K562 (cell line): ENCODE data around the gene SEC22B. TPM values are rescaled to one million over a fixed set of nuclear protein-coding genes. Genes with fewer than 3 reads are reported as not detected.
"Not testable (repeated sequence)": the region's sequence is repeated elsewhere in the genome, so short reads cannot be mapped to it uniquely, and the experiment has no call there.

Source experiments
- ATAC-seq: fragments of 200-7000 bp; cut with Tn5 transposase; 3 replicates; pipeline ENCODE4 v1.9.1; 2020; ENCODE audit warnings: moderate library complexity
- BruUV-seq: library from RNA; stranded (reverse); fragments of 400-500 nt; replicated peaks from 2 replicates; lab custom pipeline; 2021; lab: Mats Ljungman, UMichigan
- CTCF ChIA-PET: fragments of 300-600 bp; formaldehyde crosslinking; extraction: SDS; loops from one replicate; lab custom pipeline; 2021; ENCODE audit warnings: low intra/inter-chr PET ratio; lab: Yijun Ruan, JAX
- POLR2A ChIA-PET: fragments of 300-600, 350-650 bp; sonication (Branson Sonifier 250); formaldehyde crosslinking; extraction: SDS; loops from one replicate; lab custom pipeline; 2021; ENCODE audit warnings: antibody characterized with exemption, inconsistent platforms; lab: Yijun Ruan, JAX
- DNase-seq, 4 experiments: peaks; one replicate each; pipeline versions ENCODE4 v3.0.0 to v3.0.0-alpha.2; 2011 to 2018; ENCODE audit warnings: low spot score in 3 of 4, mixed read lengths in 3 of 4; ENCODE audit errors: extremely low read depth in 1 of 4
- FAIRE-seq: peaks from 2 replicates; lab custom pipeline; 2011; peaks lifted over from hg19 to GRCh38; lab: Jason Lieb, UNC
- H2AFZ ChIP-seq: 2 replicates; pipeline ENCODE4 v1.6.0; 2011; ENCODE audit warnings: low read depth, low read length, control low read depth, inconsistent platforms
- H3K27ac ChIP-seq: fragments of 200-600 bp; 3 replicates; pipeline ENCODE4 v1.8.0; 2011; ENCODE audit warnings: low read depth, mild to moderate bottlenecking, control low read depth, inconsistent platforms, low read length, moderate library complexity, mixed read lengths; ENCODE audit errors: extremely low read depth
- H3K27me3 ChIP-seq, 2 experiments: fragments of 300-600 bp in 1 of 2; 2 replicates in 1 of 2; 3 replicates in 1 of 2; pipeline versions ENCODE4 v1.6.0 to v1.8.0; 2011; ENCODE audit warnings: inconsistent platforms in 2 of 2, low read length in 2 of 2, mild to moderate bottlenecking in 1 of 2, mixed read lengths in 1 of 2, moderate library complexity in 1 of 2; ENCODE audit not compliant: control insufficient read depth in 2 of 2, insufficient read depth in 2 of 2
- H3K36me3 ChIP-seq: fragments of 300-600 bp; 3 replicates; pipeline ENCODE4 v1.8.0; 2011; ENCODE audit warnings: mild to moderate bottlenecking, low read length, inconsistent platforms; ENCODE audit not compliant: control insufficient read depth, insufficient read depth
- H3K4me1 ChIP-seq, 2 experiments: fragments of 200-600 bp in 1 of 2; replicated peaks in 1 of 2; 2 replicates in 1 of 2; 3 replicates in 1 of 2; pipeline versions ENCODE4 v1.5.1 to v1.8.0; 2011; ENCODE audit warnings: inconsistent platforms in 2 of 2, low read length in 2 of 2, mild to moderate bottlenecking in 1 of 2, mixed read lengths in 1 of 2, moderate library complexity in 1 of 2; ENCODE audit not compliant: control insufficient read depth in 2 of 2, insufficient read depth in 2 of 2
- H3K4me2 ChIP-seq: 2 replicates; pipeline ENCODE4 v1.6.1; 2011; ENCODE audit warnings: low read length, control low read depth, inconsistent platforms, mixed read lengths; ENCODE audit not compliant: insufficient read depth
- H3K4me3 ChIP-seq: fragments of 200-600 bp; sonication (generic), shearing (Covaris generic); 2 replicates; pipeline ENCODE4 v1.5.1; 2016; ENCODE audit warnings: control low read depth, inconsistent platforms
- H3K79me2 ChIP-seq: fragments of 200-600 bp; 3 replicates; pipeline ENCODE4 v1.8.0; 2011; ENCODE audit warnings: low read length, inconsistent platforms; ENCODE audit not compliant: control insufficient read depth, insufficient read depth
- H3K9ac ChIP-seq, 2 experiments: 2 replicates each; pipeline versions ENCODE4 v1.6.0 to v1.6.1; 2011; ENCODE audit warnings: low read depth in 2 of 2, low read length in 2 of 2, control low read depth in 1 of 2, inconsistent platforms in 1 of 2, mild to moderate bottlenecking in 1 of 2, mixed read lengths in 1 of 2; ENCODE audit not compliant: insufficient read depth in 1 of 2
- H3K9me1 ChIP-seq: one replicate; pipeline ENCODE4 v1.6.0; 2011; ENCODE audit warnings: inconsistent platforms, mild to moderate bottlenecking, low read length, moderate library complexity; ENCODE audit not compliant: control insufficient read depth, insufficient read depth
- H3K9me3 ChIP-seq: replicated peaks from 2 replicates; pipeline ENCODE4 v1.5.1; 2011; ENCODE audit warnings: low read depth, low read length, inconsistent platforms; ENCODE audit not compliant: control insufficient read depth, insufficient read depth
- H4K20me1 ChIP-seq: replicated peaks from 2 replicates; pipeline ENCODE4 v1.6.1; 2011; ENCODE audit warnings: low read length, inconsistent platforms, mixed read lengths; ENCODE audit not compliant: control insufficient read depth, insufficient read depth
- WGBS: fragments of 100-300 bp; shearing (Covaris generic); methylation state at CpG from one replicate; pipeline ENCODE4 v1.1.6; 2016; ENCODE audit warnings: low coverage, mixed read lengths; ENCODE audit not compliant: insufficient coverage; ENCODE audit errors: missing lambda C conversion rate; 5-methylcytosine and 5-hydroxymethylcytosine counted together
- in situ Hi-C: fragments of 300-500 bp; cut with MboI; formaldehyde crosslinking; loops from 4 replicates; pipeline ENCODE4 v1.15.0; 2018; ENCODE audit warnings: inconsistent platforms, mixed read lengths
- intact Hi-C: fragments of 100-400 bp; cut with micrococcal nuclease; formaldehyde crosslinking; loops from 2 replicates; pipeline ENCODE4 v1.14.2; 2022
- polyA plus RNA-seq, 8 experiments: library from polyadenylated mRNA; depleted of rRNA in 4 of 8; stranded (reverse) in 5 of 8; unstranded in 3 of 8; fragments of >200 nt; fragmentation: Nextera tagmentation in 2 of 8; fragmentation: Illumina TruSeq in 1 of 8; extraction: Ambion mirVana in 2 of 8; extraction: Trizol in 1 of 8; gene quantifications; 2 replicates each; pipeline versions ENCODE4 v1.2.1 to v1.2.3, GENCODE V29; 2011 to 2014; ENCODE audit warnings: inconsistent platforms in 1 of 8, missing spikeins in 1 of 8
- total RNA-seq, 7 experiments: library from RNA; depleted of rRNA in 6 of 7; stranded (reverse); fragments of >200 nt in 6 of 7; fragmentation: Illumina TruSeq in 2 of 7; extraction: Trizol in 2 of 7; gene quantifications; 2 replicates each; pipeline versions ENCODE4 v1.2.1 to v1.2.3, GENCODE V29; 2011 to 2021; ENCODE audit warnings: low replicate concordance in 1 of 7

SEC22B gene
- total and polyA plus RNA-seq, 9 of the 15 experiments (the other 6 are each of a cell fraction or from before 2014, with no cell fraction given): 13.1 to 40.3 (median 23.5) TPM

DNA sequence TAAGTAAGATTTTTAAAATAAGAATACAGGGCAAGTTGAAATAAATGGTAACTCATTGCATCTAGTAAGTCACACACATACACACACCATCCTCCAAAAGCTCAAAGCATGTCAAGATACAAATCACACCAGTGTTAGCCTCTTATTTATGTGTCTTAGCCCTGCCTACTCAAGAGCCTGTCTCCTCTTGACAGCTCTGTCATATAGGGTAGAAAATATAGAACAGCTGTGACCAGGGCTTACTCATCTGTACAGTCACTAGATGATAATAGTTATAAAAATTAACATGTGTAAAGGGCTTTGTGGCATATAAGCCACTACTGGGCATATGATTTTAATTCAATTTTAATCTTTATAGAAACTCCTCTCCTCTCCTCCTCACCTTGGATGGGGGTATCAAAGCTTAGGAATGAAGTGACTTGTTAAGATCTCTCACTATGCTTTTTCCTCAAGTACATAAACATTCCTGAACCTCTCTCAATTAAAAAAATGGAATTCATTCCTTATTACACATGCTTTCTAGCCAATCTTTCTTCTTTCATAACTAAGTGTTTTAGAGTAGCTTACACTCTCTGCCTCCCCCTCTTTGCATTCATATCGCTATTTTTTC lies 35.6 kb downstream of the SEC22B start:
- intact Hi-C loops, FAIRE-seq: not testable (repeated sequence)

GRCh38 chr1:120136086-120136485 lies 40.2 kb downstream of the SEC22B start:
- H4K20me1 ChIP-seq, H3K9me1 ChIP-seq, DNase-seq, H3K9me3 ChIP-seq, H3K4me2 ChIP-seq, H3K4me3 ChIP-seq, POLR2A ChIA-PET, BruUV-seq, H3K79me2 ChIP-seq, H3K9ac ChIP-seq, FAIRE-seq, H2AFZ ChIP-seq, ATAC-seq, H3K27ac ChIP-seq, H3K4me1 ChIP-seq, CTCF ChIA-PET, H3K36me3 ChIP-seq, H3K27me3 ChIP-seq, intact Hi-C loops: not testable (repeated sequence)
- in situ Hi-C loops: loop anchor here (25.0 kb wide), 1 partner anchor 174 kb away; no protein-coding TSS in a partner anchor
- 0% methylated on average over 1 of the region's 1 CpG for WGBS

More for the DNA sequence above, 35.6 kb downstream of the SEC22B start:
- BruUV-seq, DNase-seq, H3K27ac ChIP-seq, H3K4me2 ChIP-seq, H3K4me1 ChIP-seq, POLR2A ChIA-PET, CTCF ChIA-PET, H3K9ac ChIP-seq, H3K4me3 ChIP-seq, H4K20me1 ChIP-seq, H3K9me1 ChIP-seq, H3K36me3 ChIP-seq, H3K27me3 ChIP-seq, H3K79me2 ChIP-seq, H3K9me3 ChIP-seq, H2AFZ ChIP-seq, ATAC-seq: not testable (repeated sequence)
- no CpG with 5 or more reads among the region's 1 CpG for whole genome bisulfite sequencing
- in situ Hi-C loops: loop anchor here (25.0 kb wide), 1 partner anchor 178 kb away; no protein-coding TSS in a partner anchor

- BruUV-seq, H4K20me1 ChIP-seq, H3K9ac ChIP-seq, DNase-seq, CTCF ChIA-PET, H3K9me1 ChIP-seq, ATAC-seq, H3K27ac ChIP-seq, FAIRE-seq, POLR2A ChIA-PET, H3K79me2 ChIP-seq, H3K4me3 ChIP-seq, H3K9me3 ChIP-seq, H3K27me3 ChIP-seq, H3K36me3 ChIP-seq, intact Hi-C loops, H3K4me2 ChIP-seq, H2AFZ ChIP-seq, H3K4me1 ChIP-seq: not testable (repeated sequence)
- in situ Hi-C loops: loop anchor here (25.0 kb wide), 1 partner anchor 172 kb away; no protein-coding TSS in a partner anchor
Observed at GRCh38 chr1:120133928-120134325, 42.4 kb downstream of the SEC22B start.
